SK-N-SH (cell line): ENCODE measurements around the gene CDH23. TPM values are rescaled to one million over a fixed set of nuclear protein-coding genes. Genes with fewer than 3 reads are reported as not detected.

Source experiments
- CTCF ChIA-PET: fragments of 300-600, 350-600 bp; formaldehyde crosslinking; extraction: SDS; loops from one replicate; lab custom pipeline; 2021; lab: Yijun Ruan, JAX
- POLR2A ChIA-PET: fragments of 350-600 bp; sonication (Branson Sonifier 250); formaldehyde crosslinking; extraction: SDS; loops from one replicate; lab custom pipeline; 2020; ENCODE audit warnings: antibody characterized with exemption, inconsistent platforms; lab: Yijun Ruan, JAX
- DNase-seq: peaks from one replicate; pipeline ENCODE4 v3.0.0; 2012
- H2AFZ ChIP-seq: fragments of 200-600 bp; sonication (generic); 2 replicates; pipeline ENCODE4 v1.8.1; 2016; ENCODE audit warnings: antibody characterized with exemption, mild to moderate bottlenecking, low read depth
- H3F3A ChIP-seq: fragments of 200-600 bp; sonication (generic); replicated peaks from 2 replicates; pipeline ENCODE3; 2016; ENCODE audit warnings: antibody characterized with exemption, mild to moderate bottlenecking; ENCODE audit not compliant: insufficient read depth
- H3K27ac ChIP-seq, 2 experiments: fragments of 200-500 bp in 1 of 2; fragments of 200-600 bp in 1 of 2; sonication (Bioruptor generic) in 1 of 2; sonication (generic), shearing (Covaris generic) in 1 of 2; 2 replicates each; pipeline versions ENCODE4 v1.5.1 to v1.6.1; 2014 to 2016; ENCODE audit warnings: low read depth in 2 of 2, inconsistent platforms in 1 of 2, low read length in 1 of 2, mild to moderate bottlenecking in 1 of 2, mixed read lengths in 1 of 2
- H3K27me3 ChIP-seq: fragments of 200-600 bp; sonication (generic), shearing (Covaris generic); 2 replicates; pipeline ENCODE4 v1.6.1; 2016; ENCODE audit warnings: mixed run types; ENCODE audit not compliant: insufficient read depth
- H3K36me3 ChIP-seq, 2 experiments: fragments of 200-500 bp in 1 of 2; fragments of 200-600 bp in 1 of 2; sonication (Bioruptor generic) in 1 of 2; sonication (generic) in 1 of 2; replicated peaks in 1 of 2; 2 replicates each; pipeline versions ENCODE3 to v1.5.1; 2014 to 2016; ENCODE audit warnings: low read length in 1 of 2, mild to moderate bottlenecking in 1 of 2; ENCODE audit not compliant: insufficient read depth in 2 of 2, control insufficient read depth in 1 of 2
- H3K4me1 ChIP-seq, 2 experiments: fragments of 200-500 bp in 1 of 2; fragments of 200-600 bp in 1 of 2; sonication (Bioruptor generic) in 1 of 2; sonication (generic), shearing (Covaris generic) in 1 of 2; 2 replicates each; pipeline versions ENCODE4 v1.5.1 to v1.6.1; 2014 to 2016; ENCODE audit warnings: low read depth in 1 of 2, low read length in 1 of 2, mixed run types in 1 of 2; ENCODE audit not compliant: insufficient read depth in 2 of 2, control insufficient read depth in 1 of 2
- H3K4me2 ChIP-seq: fragments of 200-600 bp; sonication (generic), shearing (Covaris generic); 2 replicates; pipeline ENCODE4 v1.6.1; 2017; ENCODE audit warnings: mixed run types
- H3K4me3 ChIP-seq, 2 experiments: fragments of 200-500 bp in 1 of 2; fragments of 200-600 bp in 1 of 2; sonication (Bioruptor generic) in 1 of 2; sonication (generic), shearing (Covaris generic) in 1 of 2; 2 replicates each; pipeline versions ENCODE4 v1.5.1 to v1.8.1; 2014 to 2016; ENCODE audit warnings: low read depth in 2 of 2, inconsistent platforms in 1 of 2, low read length in 1 of 2, mild to moderate bottlenecking in 1 of 2, mixed read lengths in 1 of 2, moderate library complexity in 1 of 2
- H3K79me2 ChIP-seq: fragments of 200-600 bp; sonication (generic); 2 replicates; pipeline ENCODE4 v1.8.1; 2017; ENCODE audit warnings: mild to moderate bottlenecking; ENCODE audit not compliant: insufficient read depth
- H3K9ac ChIP-seq: fragments of 200-600 bp; sonication (generic); 2 replicates; pipeline ENCODE4 v1.6.1; 2017; ENCODE audit warnings: mixed run types
- H3K9me2 ChIP-seq: fragments of 200-600 bp; sonication (generic); 2 replicates; pipeline ENCODE4 v1.6.1; 2017; ENCODE audit warnings: mixed run types
- H3K9me3 ChIP-seq: fragments of 200-600 bp; sonication (generic); 2 replicates; pipeline ENCODE4 v1.6.1; 2017; ENCODE audit warnings: mixed run types, mild to moderate bottlenecking, moderate library complexity
- H4K20me1 ChIP-seq: fragments of 200-600 bp; sonication (generic); 2 replicates; pipeline ENCODE4 v1.6.1; 2017; ENCODE audit warnings: mild to moderate bottlenecking, mixed run types; ENCODE audit not compliant: insufficient read depth
- CHD2 ChIP-seq: fragments of 150-350 bp; IDR thresholded peaks from 2 replicates; pipeline ENCODE4 v1.6.1; 2018; ENCODE audit warnings: low read length; ENCODE audit not compliant: partially characterized antibody
- EZH2phosphoT487 ChIP-seq: fragments of 200-600 bp; sonication (generic); IDR thresholded peaks from 2 replicates; pipeline ENCODE4 v1.6.1; 2017; ENCODE audit warnings: low read depth, mixed run types, mild to moderate bottlenecking, antibody characterized with exemption, moderate library complexity, borderline replicate concordance
- FOXM1 ChIP-seq: IDR thresholded peaks from 2 replicates; pipeline ENCODE4 v1.4.0; 2012; ENCODE audit warnings: low read depth, mild to moderate bottlenecking
- GABPA ChIP-seq: IDR thresholded peaks from 2 replicates; pipeline ENCODE4 v1.4.0; 2012; ENCODE audit warnings: low read depth, mild to moderate bottlenecking
- GATA2 ChIP-seq: sonication (generic); formaldehyde crosslinking; IDR thresholded peaks from 2 replicates; pipeline ENCODE4 v1.5.0; 2020; ENCODE audit warnings: mild to moderate bottlenecking, missing genetic modification reagents
- IRF3 ChIP-seq: fragments of 150-350 bp; IDR thresholded peaks from 2 replicates; pipeline ENCODE4 v1.6.1; 2016; ENCODE audit warnings: mild to moderate bottlenecking, low read depth, low read length
- JUND ChIP-seq: IDR thresholded peaks from 2 replicates; pipeline ENCODE4 v1.4.0; 2012
- MXI1 ChIP-seq: IDR thresholded peaks from 2 replicates; pipeline ENCODE4 v1.6.1; 2012; ENCODE audit warnings: mild to moderate bottlenecking, low read depth, low read length, improper control_type of control experiment
- NRF1 ChIP-seq: IDR thresholded peaks from 2 replicates; pipeline ENCODE4 v1.6.1; 2012; ENCODE audit warnings: low read depth, mild to moderate bottlenecking, low read length
- POLR2AphosphoS5 ChIP-seq: IDR thresholded peaks from 2 replicates; pipeline ENCODE4 v1.6.1; 2012; ENCODE audit warnings: low read depth, low read length
- RAD21 ChIP-seq: IDR thresholded peaks from 2 replicates; pipeline ENCODE4 v1.6.1; 2012; ENCODE audit warnings: mild to moderate bottlenecking, low read length
- REST ChIP-seq: IDR thresholded peaks from 2 replicates; pipeline ENCODE4 v1.6.1; 2012; ENCODE audit warnings: mild to moderate bottlenecking, low read depth, low read length, moderate library complexity
- RFX5 ChIP-seq: IDR thresholded peaks from 2 replicates; pipeline ENCODE4 v1.6.1; 2012; ENCODE audit warnings: mild to moderate bottlenecking, improper control_type of control experiment, low read length
- SIN3A ChIP-seq: IDR thresholded peaks from 2 replicates; pipeline ENCODE4 v1.6.1; 2012; ENCODE audit warnings: low read depth, mild to moderate bottlenecking, low read length, moderate library complexity, borderline replicate concordance
- TAF1 ChIP-seq: IDR thresholded peaks from 2 replicates; pipeline ENCODE4 v1.6.1; 2012; ENCODE audit warnings: low read depth, mild to moderate bottlenecking, low read length, moderate library complexity, borderline replicate concordance
- TCF12 ChIP-seq: IDR thresholded peaks from 2 replicates; pipeline ENCODE4 v1.4.0; 2012
- USF2 ChIP-seq: fragments of 150-350 bp; IDR thresholded peaks from 2 replicates; pipeline ENCODE4 v1.6.1; 2017; ENCODE audit warnings: antibody characterized with exemption, low read length, low read depth, borderline replicate concordance
- WGBS: methylation state at CpG from one replicate; pipeline ENCODE4 v1.1.6; 2017; ENCODE audit warnings: low lambda C conversion rate; 5-methylcytosine and 5-hydroxymethylcytosine counted together
- polyA plus RNA-seq, 3 experiments: library from polyadenylated mRNA; depleted of rRNA; stranded (reverse); fragments of >200 nt; gene quantifications; 2 replicates each; pipeline ENCODE4 v1.2.3, GENCODE V29; 2012
- TF ChIP-seq, protein P1 (sequence below): IDR thresholded peaks from 2 replicates; pipeline ENCODE4 v1.4.0; 2012; ENCODE audit warnings: low read depth, borderline replicate concordance

Gene CDH23
- polyA plus RNA-seq, 1 of the 3 experiments (the other 2 are of a cell fraction): 0.03 TPM

- H3K9me2 ChIP-seq: no peaks in the 10 kb centered on the region
- no peaks in the 10 kb centered on the region for H3K4me1 ChIP-seq
- DNase-seq: no peak
- CTCF ChIA-PET: interaction anchor here (0.7 to 7.0 kb wide), 5 partner anchors 12 to 366 kb away, joined by 3 to 52 read pairs (median 3); no protein-coding TSS in a partner anchor
- no peaks in the 10 kb centered on the region for H3K79me2 ChIP-seq
- WGBS: 79% methylated on average over 13 of the region's 13 CpGs
- no peak for TF ChIP-seq CHD2
- TF ChIP-seq IRF3: no peak
- TF ChIP-seq JUND: no peak
- no peak for TF ChIP-seq USF2
- no peak for TF ChIP-seq RFX5
- TF ChIP-seq SIN3A: no peak
- TF ChIP-seq, all 33 proteins: peak for 0
- Histone ChIP-seq H3K27me3 (peaks cover 15% of the 10 kb centered on the region), H3K9ac (no peak overlapping the region), H4K20me1 (no peaks in the 10 kb centered on the region), H2AFZ (no peak overlapping the region), H3K9me3 (no peaks in the 10 kb centered on the region), H3F3A (peaks cover 3% of the 10 kb centered on the region), H3K4me3 (no peak overlapping the region), H3K27ac (no peak overlapping the region), H3K4me2 (no peak overlapping the region), H3K36me3 (no peaks in the 10 kb centered on the region)
- POLR2A ChIA-PET: no interaction called here
Observed at GRCh38 chr10:71685554-71686232, 289.0 kb downstream of the CDH23 start.

DNA sequence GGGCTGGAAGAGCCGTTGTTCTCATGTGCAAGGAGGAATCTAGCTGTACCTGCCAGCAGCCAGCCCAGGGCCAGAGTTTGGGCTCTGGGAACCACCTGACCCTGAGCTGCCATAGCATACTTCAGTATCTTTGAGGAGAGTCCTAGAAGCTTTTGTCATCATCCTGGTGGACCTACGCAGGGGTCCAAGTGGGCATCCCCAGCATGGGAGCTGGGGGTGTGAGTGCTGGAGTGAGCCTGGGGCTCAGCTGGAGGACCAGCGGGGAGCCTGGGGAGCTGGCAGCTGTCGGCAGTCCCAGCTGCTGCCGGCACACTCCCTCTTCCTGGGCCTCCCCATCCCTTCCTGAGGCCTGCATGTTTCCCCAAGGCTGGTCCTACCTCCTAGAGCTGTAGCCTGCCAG is 290.4 kb downstream of the CDH23 start:
- 55% methylated on average over 2 of the region's 5 CpGs for WGBS
- no peak for DNase-seq
- Histone ChIP-seq H3F3A (peaks cover 3% of the 10 kb centered on the region), H3K4me2 (no peak overlapping the region), H3K4me1 (no peaks in the 10 kb centered on the region), H2AFZ (no peak overlapping the region), H4K20me1 (no peaks in the 10 kb centered on the region), H3K9ac (no peak overlapping the region), H3K4me3 (no peak overlapping the region), H3K9me2 (no peaks in the 10 kb centered on the region), H3K27ac (no peak overlapping the region), H3K36me3 (no peaks in the 10 kb centered on the region), H3K9me3 (no peaks in the 10 kb centered on the region), H3K79me2 (no peaks in the 10 kb centered on the region), H3K27me3 (peaks cover 7% of the 10 kb centered on the region; the same call in 1 of the 2 replicates)
- ChIA-PET POLR2A (no interaction called here), CTCF (interaction anchor here (0.9 to 7.0 kb wide), 6 partner anchors 10 to 361 kb away, joined by 3 to 52 read pairs (median 4); no protein-coding TSS in a partner anchor)
- TF ChIP-seq POLR2AphosphoS5 (no peak), MXI1 (no peak), TCF12 (no peak), JUND (no peak), IRF3 (no peak), TAF1 (no peak), GATA2 (no peak), RAD21 (no peak), EZH2phosphoT487 (no peak), NRF1 (no peak), FOXM1 (no peak), GABPA (no peak), REST (no peak)
- TF ChIP-seq, protein P1, sequence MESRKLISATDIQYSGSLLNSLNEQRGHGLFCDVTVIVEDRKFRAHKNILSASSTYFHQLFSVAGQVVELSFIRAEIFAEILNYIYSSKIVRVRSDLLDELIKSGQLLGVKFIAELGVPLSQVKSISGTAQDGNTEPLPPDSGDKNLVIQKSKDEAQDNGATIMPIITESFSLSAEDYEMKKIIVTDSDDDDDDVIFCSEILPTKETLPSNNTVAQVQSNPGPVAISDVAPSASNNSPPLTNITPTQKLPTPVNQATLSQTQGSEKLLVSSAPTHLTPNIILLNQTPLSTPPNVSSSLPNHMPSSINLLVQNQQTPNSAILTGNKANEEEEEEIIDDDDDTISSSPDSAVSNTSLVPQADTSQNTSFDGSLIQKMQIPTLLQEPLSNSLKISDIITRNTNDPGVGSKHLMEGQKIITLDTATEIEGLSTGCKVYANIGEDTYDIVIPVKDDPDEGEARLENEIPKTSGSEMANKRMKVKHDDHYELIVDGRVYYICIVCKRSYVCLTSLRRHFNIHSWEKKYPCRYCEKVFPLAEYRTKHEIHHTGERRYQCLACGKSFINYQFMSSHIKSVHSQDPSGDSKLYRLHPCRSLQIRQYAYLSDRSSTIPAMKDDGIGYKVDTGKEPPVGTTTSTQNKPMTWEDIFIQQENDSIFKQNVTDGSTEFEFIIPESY: no peak
